HCT116 (cell line): ENCODE results near the gene DNPH1. TPM values are rescaled to one million over a fixed set of nuclear protein-coding genes. Genes with fewer than 3 reads are reported as not detected.

Source experiments
- ATAC-seq: fragments of 200-7000 bp; cut with Tn5 transposase; 2 replicates; pipeline ENCODE4 v1.9.1; 2020; ENCODE audit warnings: mild to moderate bottlenecking, moderate library complexity
- BruUV-seq: library from RNA; stranded (reverse); fragments of 400-500 nt; replicated peaks from 2 replicates; lab custom pipeline; 2021; lab: Mats Ljungman, UMichigan
- CTCF ChIA-PET: fragments of 300-600 bp; sonication (Branson Sonifier 250); formaldehyde crosslinking; loops from one replicate; lab custom pipeline; 2021; ENCODE audit warnings: antibody characterized with exemption; lab: Charles Lee
- POLR2A ChIA-PET: fragments of 300-600, 350-600 bp; sonication (Branson Sonifier 250); formaldehyde crosslinking; loops from one replicate; lab custom pipeline; 2021; ENCODE audit warnings: antibody characterized with exemption; lab: Charles Lee
- RAD21 ChIA-PET, 2 experiments: fragments of 300-600 bp; sonication (Branson Sonifier 250); formaldehyde crosslinking; loops; one replicate each; lab custom pipeline; 2023; ENCODE audit warnings: low total read pairs in 2 of 2; ENCODE audit not compliant: uncharacterized antibody in 2 of 2, unreplicated experiment in 2 of 2, low non-redundant PET in 1 of 2; lab: Charles Lee
- DNase-seq: peaks from one replicate; pipeline ENCODE4 v3.0.0-alpha.2; 2010; ENCODE audit warnings: low read depth, low spot score
- H2AFZ ChIP-seq: fragments of 200-600 bp; shearing (Covaris generic), sonication (generic); 2 replicates; pipeline ENCODE4 v1.6.1; 2017; ENCODE audit warnings: low read depth, mixed run types, mixed read lengths, antibody characterized with exemption, low read length; ENCODE audit not compliant: poor library complexity, severe bottlenecking
- H3K27ac ChIP-seq: 2 replicates; pipeline ENCODE4 v1.5.1; 2012; ENCODE audit warnings: low read depth, low read length
- H3K27me3 ChIP-seq: fragments of 200-600 bp; sonication (generic); 2 replicates; pipeline ENCODE4 v1.6.1; 2016; ENCODE audit warnings: mixed run types, low read length, mixed read lengths; ENCODE audit not compliant: insufficient read depth
- H3K36me3 ChIP-seq, 2 experiments: fragments of 200-500 bp in 1 of 2; fragments of 200-600 bp in 1 of 2; sonication (Bioruptor generic) in 1 of 2; sonication (generic) in 1 of 2; 2 replicates each; pipeline versions ENCODE4 v1.5.1 to v1.6.1; 2014 to 2016; ENCODE audit warnings: low read length in 2 of 2, inconsistent platforms in 1 of 2, mixed read lengths in 1 of 2, mixed run types in 1 of 2; ENCODE audit not compliant: insufficient read depth in 2 of 2, control insufficient read depth in 1 of 2
- H3K4me1 ChIP-seq, 2 experiments: fragments of 200-600 bp in 1 of 2; sonication (generic) in 1 of 2; 2 replicates each; pipeline versions ENCODE4 v1.5.1 to v1.6.1; 2012 to 2017; ENCODE audit warnings: low read length in 2 of 2, inconsistent platforms in 1 of 2, mild to moderate bottlenecking in 1 of 2, mixed read lengths in 1 of 2, mixed run types in 1 of 2, moderate library complexity in 1 of 2; ENCODE audit not compliant: insufficient read depth in 2 of 2, control insufficient read depth in 1 of 2
- H3K4me2 ChIP-seq: fragments of 200-600 bp; sonication (generic); 2 replicates; pipeline ENCODE4 v1.6.1; 2017; ENCODE audit warnings: mixed run types, low read length, mixed read lengths
- H3K4me3 ChIP-seq, 2 experiments: fragments of 200-600 bp in 1 of 2; sonication (generic) in 1 of 2; replicated peaks in 1 of 2; 2 replicates each; pipeline ENCODE4 v1.5.1; 2011 to 2016; ENCODE audit warnings: low read length in 2 of 2, control low read depth in 1 of 2, low read depth in 1 of 2, mild to moderate bottlenecking in 1 of 2, mixed read lengths in 1 of 2, mixed run types in 1 of 2
- H3K79me2 ChIP-seq: fragments of 200-600 bp; sonication (generic); 2 replicates; pipeline ENCODE4 v1.6.1; 2017; ENCODE audit warnings: mild to moderate bottlenecking, mixed run types, low read length, moderate library complexity, mixed read lengths; ENCODE audit not compliant: insufficient read depth
- H3K9ac ChIP-seq: fragments of 200-600 bp; sonication (generic); 2 replicates; pipeline ENCODE4 v1.6.1; 2016; ENCODE audit warnings: low read length, mixed read lengths
- H3K9me2 ChIP-seq: fragments of 200-600 bp; sonication (generic), shearing (Covaris generic); 2 replicates; pipeline ENCODE4 v1.6.1; 2017; ENCODE audit warnings: mixed run types, mild to moderate bottlenecking, moderate library complexity; ENCODE audit not compliant: insufficient read depth
- H3K9me3 ChIP-seq, 2 experiments: fragments of 200-500 bp in 1 of 2; fragments of 200-600 bp in 1 of 2; sonication (Bioruptor generic) in 1 of 2; sonication (generic) in 1 of 2; 2 replicates each; pipeline ENCODE4 v1.6.1; 2014 to 2017; ENCODE audit warnings: low read length in 2 of 2, mixed read lengths in 2 of 2, inconsistent platforms in 1 of 2, low read depth in 1 of 2, mild to moderate bottlenecking in 1 of 2, mixed run types in 1 of 2, moderate library complexity in 1 of 2; ENCODE audit not compliant: control insufficient read depth in 1 of 2, insufficient read depth in 1 of 2
- H4K20me1 ChIP-seq: fragments of 200-600 bp; sonication (generic), shearing (Covaris generic); 2 replicates; pipeline ENCODE4 v1.6.1; 2017; ENCODE audit warnings: mixed run types, mild to moderate bottlenecking, moderate library complexity; ENCODE audit not compliant: insufficient read depth
- CBX3 ChIP-seq: IDR thresholded peaks from 2 replicates; pipeline ENCODE4 v1.6.1; 2012; ENCODE audit warnings: low read depth
- EGR1 ChIP-seq: IDR thresholded peaks from 2 replicates; pipeline ENCODE4 v1.6.1; 2012; ENCODE audit warnings: low read depth
- EZH2phosphoT487 ChIP-seq: fragments of 200-600 bp; IDR thresholded peaks from 2 replicates; pipeline ENCODE4 v1.6.1; 2018; ENCODE audit warnings: antibody characterized with exemption, borderline replicate concordance
- SIN3A ChIP-seq: IDR thresholded peaks from 2 replicates; pipeline ENCODE4 v1.6.1; 2012; ENCODE audit warnings: low read depth
- TCF7L2 ChIP-seq: IDR thresholded peaks from 2 replicates; pipeline ENCODE4 v1.7.0; 2011; ENCODE audit warnings: borderline replicate concordance, inconsistent platforms; ENCODE audit not compliant: insufficient read depth, insufficient read length; ENCODE audit errors: extremely low read depth
- intact Hi-C: fragments of 100-400 bp; cut with micrococcal nuclease; formaldehyde crosslinking; loops from 2 replicates; pipeline ENCODE4 v1.10.0; 2022
- total RNA-seq: library from RNA; stranded (reverse); gene quantifications from one replicate; pipeline ENCODE4 v1.2.1, GENCODE V29; 2021; ENCODE audit not compliant: unreplicated experiment
- TF ChIP-seq, protein P1 (sequence below), 3 experiments: fragments of 200-600 bp in 1 of 3; sonication (generic) in 1 of 3; IDR thresholded peaks in 2 of 3; conservative IDR thresholded peaks in 1 of 3; 2 replicates each; pipeline ENCODE4 v1.5.1; 2012 to 2017; ENCODE audit warnings: low read depth in 2 of 3, low read length in 2 of 3, antibody characterized with exemption in 1 of 3, borderline replicate concordance in 1 of 3, control low read depth in 1 of 3, mild to moderate bottlenecking in 1 of 3, mixed read lengths in 1 of 3, mixed run types in 1 of 3, moderate library complexity in 1 of 3; ENCODE audit not compliant: insufficient read depth in 1 of 3
- TF ChIP-seq, protein P2 (sequence below): IDR thresholded peaks from 2 replicates; pipeline ENCODE4 v1.6.1; 2012; ENCODE audit warnings: low read depth

DNPH1 gene
- total RNA-seq, 1 experiment from 2014 or later: 117 TPM

DNA sequence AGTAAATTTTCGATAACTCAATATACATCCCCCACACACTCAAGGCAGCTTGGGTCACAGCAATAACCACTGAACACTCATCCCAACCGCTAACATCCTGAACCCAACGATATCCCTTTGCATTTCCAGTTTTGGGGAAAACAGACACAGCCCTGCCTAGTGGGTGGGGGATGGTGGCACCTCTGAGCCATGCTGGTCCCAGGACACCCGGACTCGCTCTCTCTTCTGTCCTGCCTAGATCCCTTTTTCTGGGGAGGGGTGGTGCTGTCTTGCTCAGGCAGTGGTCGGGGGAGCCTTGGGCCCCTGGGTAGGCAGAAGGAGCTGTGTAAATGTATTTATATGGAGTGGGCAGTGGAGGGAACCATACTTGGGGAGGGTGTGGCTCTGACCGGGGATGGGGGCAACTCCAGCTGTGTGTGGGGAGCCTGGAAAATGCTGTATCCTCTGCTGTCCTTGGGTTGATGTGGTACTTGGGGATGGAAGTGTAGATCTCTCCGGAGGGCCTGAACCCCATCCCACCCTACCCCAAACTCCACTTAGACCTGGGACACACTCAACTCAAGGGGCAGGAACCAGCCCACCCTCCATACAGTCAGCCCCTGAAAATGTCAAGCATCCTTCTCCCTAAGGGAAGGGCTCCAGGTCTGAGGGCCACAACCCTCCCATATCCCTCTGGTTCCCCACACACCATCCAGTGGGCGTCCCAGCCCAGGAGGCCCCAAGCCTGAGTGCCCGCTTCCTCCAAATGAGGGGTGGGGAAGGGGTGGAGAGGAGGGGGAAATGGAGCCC is 45.0 kb upstream of the DNPH1 start (continued):
- TF ChIP-seq, protein P1, sequence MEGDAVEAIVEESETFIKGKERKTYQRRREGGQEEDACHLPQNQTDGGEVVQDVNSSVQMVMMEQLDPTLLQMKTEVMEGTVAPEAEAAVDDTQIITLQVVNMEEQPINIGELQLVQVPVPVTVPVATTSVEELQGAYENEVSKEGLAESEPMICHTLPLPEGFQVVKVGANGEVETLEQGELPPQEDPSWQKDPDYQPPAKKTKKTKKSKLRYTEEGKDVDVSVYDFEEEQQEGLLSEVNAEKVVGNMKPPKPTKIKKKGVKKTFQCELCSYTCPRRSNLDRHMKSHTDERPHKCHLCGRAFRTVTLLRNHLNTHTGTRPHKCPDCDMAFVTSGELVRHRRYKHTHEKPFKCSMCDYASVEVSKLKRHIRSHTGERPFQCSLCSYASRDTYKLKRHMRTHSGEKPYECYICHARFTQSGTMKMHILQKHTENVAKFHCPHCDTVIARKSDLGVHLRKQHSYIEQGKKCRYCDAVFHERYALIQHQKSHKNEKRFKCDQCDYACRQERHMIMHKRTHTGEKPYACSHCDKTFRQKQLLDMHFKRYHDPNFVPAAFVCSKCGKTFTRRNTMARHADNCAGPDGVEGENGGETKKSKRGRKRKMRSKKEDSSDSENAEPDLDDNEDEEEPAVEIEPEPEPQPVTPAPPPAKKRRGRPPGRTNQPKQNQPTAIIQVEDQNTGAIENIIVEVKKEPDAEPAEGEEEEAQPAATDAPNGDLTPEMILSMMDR (IDR thresholded peaks at IDR 0.05 in 2 of 3, conservative IDR thresholded peaks at IDR 0.05 in 1 of 3; ENCODE audit: borderline replicate concordance in 1 of 3, insufficient read depth in 1 of 3, low read depth in 2 of 3, low read length in 2 of 3): no peak
- TF ChIP-seq EGR1: no peak

DNA sequence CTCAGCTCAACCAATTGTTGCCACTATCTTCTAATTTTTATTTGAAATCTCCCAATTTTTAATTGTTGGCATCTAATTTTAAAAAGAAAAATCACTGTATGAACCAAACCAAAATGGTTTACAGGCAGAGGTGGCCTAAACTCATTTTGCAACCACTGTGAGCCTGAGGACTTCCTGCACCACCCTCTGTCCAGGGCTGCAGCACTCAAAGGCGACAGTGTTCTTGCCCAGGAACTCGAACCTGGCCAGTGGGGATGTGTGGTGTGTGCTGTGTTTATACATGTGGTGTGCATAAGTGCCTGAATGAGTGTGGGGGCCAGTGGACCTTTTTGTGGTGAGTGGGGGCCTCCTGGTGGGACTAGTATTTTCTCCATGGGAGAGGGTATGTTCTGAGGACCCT is 44.4 kb upstream of the DNPH1 start:
- BruUV-seq: no TSS peak
- intact Hi-C loops: no loop called here

More for the DNA sequence above, 44.4 kb upstream of the DNPH1 start:
- Histone ChIP-seq H3K4me2 (no peak overlapping the region), H4K20me1 (no peaks in the 10 kb centered on the region), H3K27ac (no peak overlapping the region), H3K36me3 (no peaks in the 10 kb centered on the region), H3K27me3 (no peaks in the 10 kb centered on the region)
- DNase-seq: no peak
- no peak for TF ChIP-seq SIN3A
- no peak for TF ChIP-seq TCF7L2
- TF ChIP-seq EZH2phosphoT487: no peak
- TF ChIP-seq, protein P2, sequence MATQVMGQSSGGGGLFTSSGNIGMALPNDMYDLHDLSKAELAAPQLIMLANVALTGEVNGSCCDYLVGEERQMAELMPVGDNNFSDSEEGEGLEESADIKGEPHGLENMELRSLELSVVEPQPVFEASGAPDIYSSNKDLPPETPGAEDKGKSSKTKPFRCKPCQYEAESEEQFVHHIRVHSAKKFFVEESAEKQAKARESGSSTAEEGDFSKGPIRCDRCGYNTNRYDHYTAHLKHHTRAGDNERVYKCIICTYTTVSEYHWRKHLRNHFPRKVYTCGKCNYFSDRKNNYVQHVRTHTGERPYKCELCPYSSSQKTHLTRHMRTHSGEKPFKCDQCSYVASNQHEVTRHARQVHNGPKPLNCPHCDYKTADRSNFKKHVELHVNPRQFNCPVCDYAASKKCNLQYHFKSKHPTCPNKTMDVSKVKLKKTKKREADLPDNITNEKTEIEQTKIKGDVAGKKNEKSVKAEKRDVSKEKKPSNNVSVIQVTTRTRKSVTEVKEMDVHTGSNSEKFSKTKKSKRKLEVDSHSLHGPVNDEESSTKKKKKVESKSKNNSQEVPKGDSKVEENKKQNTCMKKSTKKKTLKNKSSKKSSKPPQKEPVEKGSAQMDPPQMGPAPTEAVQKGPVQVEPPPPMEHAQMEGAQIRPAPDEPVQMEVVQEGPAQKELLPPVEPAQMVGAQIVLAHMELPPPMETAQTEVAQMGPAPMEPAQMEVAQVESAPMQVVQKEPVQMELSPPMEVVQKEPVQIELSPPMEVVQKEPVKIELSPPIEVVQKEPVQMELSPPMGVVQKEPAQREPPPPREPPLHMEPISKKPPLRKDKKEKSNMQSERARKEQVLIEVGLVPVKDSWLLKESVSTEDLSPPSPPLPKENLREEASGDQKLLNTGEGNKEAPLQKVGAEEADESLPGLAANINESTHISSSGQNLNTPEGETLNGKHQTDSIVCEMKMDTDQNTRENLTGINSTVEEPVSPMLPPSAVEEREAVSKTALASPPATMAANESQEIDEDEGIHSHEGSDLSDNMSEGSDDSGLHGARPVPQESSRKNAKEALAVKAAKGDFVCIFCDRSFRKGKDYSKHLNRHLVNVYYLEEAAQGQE: no peak
- TF ChIP-seq CBX3: no peak
- TF ChIP-seq, all 23 proteins: peak for 0
- CTCF ChIA-PET: no interaction called here
- H3K79me2 ChIP-seq: no peaks in the 10 kb centered on the region
- H3K9me3 ChIP-seq: no peaks in the 10 kb centered on the region
- RAD21 ChIA-PET: no interaction called here
- no peak overlapping the region for H2AFZ ChIP-seq
- peaks cover 0 to 10% of the 10 kb centered on the region in 2 experiments; a peak in 2 of 4 replicates for H3K4me1 ChIP-seq
- POLR2A ChIA-PET: no interaction called here
- H3K4me3 ChIP-seq: no peak overlapping the region
- no peak for ATAC-seq
- H3K9me2 ChIP-seq: no peaks in the 10 kb centered on the region
- no peak overlapping the region for H3K9ac ChIP-seq
